ENCODE measurements around the gene CDKAL1.
"Not testable (repeated sequence)": the region's sequence is repeated elsewhere in the genome, so short reads cannot be mapped to it uniquely, and the experiment has no call there.

The CDKAL1 gene

DNA sequence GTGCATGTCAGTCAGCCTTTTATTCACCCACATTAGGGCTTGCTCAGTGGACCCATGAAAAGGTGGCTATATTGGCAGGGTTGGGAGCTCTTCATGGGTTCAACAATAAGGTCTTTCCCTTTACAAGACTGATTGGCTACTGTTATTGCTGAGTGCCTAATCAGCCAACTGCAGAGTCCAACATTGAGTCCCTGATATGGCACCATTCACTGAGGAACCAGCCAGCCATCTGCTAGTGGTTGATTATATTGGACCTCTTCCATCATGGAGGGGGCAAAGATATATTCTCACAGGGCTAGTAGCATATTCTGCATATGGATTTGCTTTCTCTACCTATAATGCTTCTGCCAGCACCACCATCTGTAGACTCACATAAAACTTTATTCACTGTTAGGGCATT, 69.9 kb downstream of the CDKAL1 start:
- Histone ChIP-seq H3K4me3 (replicated peaks; ENCODE audit: low read depth, low read length) (no peak overlapping the region), H3K27me3 (replicated peaks; ENCODE audit: control insufficient read depth, insufficient read depth, low read length) (no peaks in the 10 kb centered on the region), H3K36me3 (ENCODE audit: control insufficient read depth, insufficient read depth, low read length) (no peaks in the 10 kb centered on the region; the same call in 1 of the 2 replicates)
- DNase-seq (ENCODE audit: extremely low read depth, insufficient read length), result no peak
- TF ChIP-seq, protein P1, sequence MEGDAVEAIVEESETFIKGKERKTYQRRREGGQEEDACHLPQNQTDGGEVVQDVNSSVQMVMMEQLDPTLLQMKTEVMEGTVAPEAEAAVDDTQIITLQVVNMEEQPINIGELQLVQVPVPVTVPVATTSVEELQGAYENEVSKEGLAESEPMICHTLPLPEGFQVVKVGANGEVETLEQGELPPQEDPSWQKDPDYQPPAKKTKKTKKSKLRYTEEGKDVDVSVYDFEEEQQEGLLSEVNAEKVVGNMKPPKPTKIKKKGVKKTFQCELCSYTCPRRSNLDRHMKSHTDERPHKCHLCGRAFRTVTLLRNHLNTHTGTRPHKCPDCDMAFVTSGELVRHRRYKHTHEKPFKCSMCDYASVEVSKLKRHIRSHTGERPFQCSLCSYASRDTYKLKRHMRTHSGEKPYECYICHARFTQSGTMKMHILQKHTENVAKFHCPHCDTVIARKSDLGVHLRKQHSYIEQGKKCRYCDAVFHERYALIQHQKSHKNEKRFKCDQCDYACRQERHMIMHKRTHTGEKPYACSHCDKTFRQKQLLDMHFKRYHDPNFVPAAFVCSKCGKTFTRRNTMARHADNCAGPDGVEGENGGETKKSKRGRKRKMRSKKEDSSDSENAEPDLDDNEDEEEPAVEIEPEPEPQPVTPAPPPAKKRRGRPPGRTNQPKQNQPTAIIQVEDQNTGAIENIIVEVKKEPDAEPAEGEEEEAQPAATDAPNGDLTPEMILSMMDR (IDR thresholded peaks at IDR 0.05; ENCODE audit: insufficient read depth, low read length, poor library complexity, severe bottlenecking), result no peak

DNA sequence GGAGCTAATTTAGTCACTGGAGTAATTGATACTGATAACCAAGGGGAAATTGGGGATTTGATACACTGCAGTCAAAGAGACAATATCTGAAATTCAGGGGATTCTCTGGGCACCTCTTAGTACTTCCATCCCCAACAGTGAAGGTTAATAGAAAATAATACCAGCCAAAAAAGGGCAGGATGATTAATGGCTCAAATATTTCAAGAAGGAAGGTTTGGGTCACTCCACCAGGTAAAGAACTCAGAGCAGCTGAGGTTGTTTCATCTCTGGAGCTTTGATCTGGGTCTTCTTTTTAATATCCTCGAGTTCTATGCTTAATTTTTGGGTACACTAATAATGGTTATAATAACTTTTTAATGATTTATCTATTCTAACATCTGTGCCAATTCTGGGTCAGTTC, 70.8 kb downstream of the CDKAL1 start:
- Histone ChIP-seq H3K36me3 (ENCODE audit: control insufficient read depth, insufficient read depth, low read length) (no peaks in the 10 kb centered on the region; the same call in 1 of the 2 replicates), H3K4me3 (replicated peaks; ENCODE audit: low read depth, low read length) (no peak overlapping the region), H3K27me3 (replicated peaks; ENCODE audit: control insufficient read depth, insufficient read depth, low read length) (no peaks in the 10 kb centered on the region)
- no peak for DNase-seq (ENCODE audit: extremely low read depth, insufficient read length)
- TF ChIP-seq, protein P1 (IDR thresholded peaks at IDR 0.05; ENCODE audit: insufficient read depth, low read length, poor library complexity, severe bottlenecking), result no peak

DNA sequence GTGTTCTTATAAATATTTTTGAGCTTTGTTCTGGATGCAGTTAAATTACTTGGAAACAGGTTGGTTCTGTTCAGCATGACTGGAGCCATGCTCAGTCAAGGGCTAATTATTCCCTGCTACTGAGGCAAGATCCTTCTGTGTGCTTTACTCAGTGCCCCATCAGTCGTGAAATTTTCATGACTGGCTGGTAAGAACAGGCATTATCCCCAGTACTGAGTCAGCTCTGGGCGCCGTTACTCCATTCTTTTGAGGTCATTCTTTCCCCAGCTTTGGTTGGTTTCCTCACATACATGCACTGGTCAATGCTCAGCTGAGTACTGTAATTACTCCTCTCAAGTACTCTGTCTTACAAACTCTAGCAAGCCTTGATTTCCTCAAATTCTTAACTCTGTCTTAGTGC, 71.3 kb downstream of the CDKAL1 start:
- Histone ChIP-seq H3K4me3 (replicated peaks; ENCODE audit: low read depth, low read length) (no peak overlapping the region), H3K36me3 (ENCODE audit: control insufficient read depth, insufficient read depth, low read length) (no peaks in the 10 kb centered on the region; the same call in 1 of the 2 replicates), H3K27me3 (replicated peaks; ENCODE audit: control insufficient read depth, insufficient read depth, low read length) (no peaks in the 10 kb centered on the region)
- DNase-seq (ENCODE audit: extremely low read depth, insufficient read length), result no peak
- TF ChIP-seq, protein P1 (IDR thresholded peaks at IDR 0.05; ENCODE audit: insufficient read depth, low read length, poor library complexity, severe bottlenecking), result no peak

DNA sequence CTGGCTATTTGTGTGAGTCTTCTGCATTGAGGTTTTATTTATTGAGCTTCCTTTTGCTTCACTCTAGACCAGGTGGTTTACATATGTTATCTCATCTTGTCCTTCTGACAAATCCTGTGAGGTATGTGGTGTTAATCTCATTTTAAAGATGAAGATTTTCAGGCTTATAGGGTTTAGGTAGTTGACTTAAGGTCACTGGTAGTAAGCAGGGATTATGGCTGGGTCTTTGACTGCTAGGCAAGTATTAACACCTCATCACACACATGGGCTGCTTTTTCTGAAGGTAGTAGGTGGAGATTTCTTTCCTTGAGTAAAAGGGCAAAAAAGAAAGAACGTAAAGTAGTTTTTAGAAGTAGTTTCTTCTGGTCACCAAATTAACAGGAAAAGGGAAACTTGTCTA, 72.6 kb downstream of the CDKAL1 start:
- no peak for DNase-seq (ENCODE audit: extremely low read depth, insufficient read length)

DNA sequence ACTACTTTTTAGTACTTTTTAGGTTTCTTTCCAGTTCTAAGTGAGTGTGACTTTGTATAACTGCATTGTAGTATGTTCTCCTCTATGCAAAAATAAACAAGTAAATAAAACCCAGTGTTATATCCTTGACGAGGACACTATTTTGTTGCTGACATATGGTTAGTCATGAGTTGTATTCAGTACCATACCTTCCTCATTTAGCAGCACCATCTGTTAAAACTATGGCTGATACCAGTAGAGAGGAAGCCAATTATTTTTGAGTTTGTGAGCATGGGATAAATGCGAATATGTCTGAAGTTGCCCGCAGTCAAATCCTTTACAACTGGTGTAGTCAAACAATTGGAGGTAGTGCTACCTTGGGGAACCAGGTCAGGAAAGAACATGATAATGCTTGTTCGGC, 74.1 kb downstream of the CDKAL1 start:
- TF ChIP-seq, protein P1 (IDR thresholded peaks at IDR 0.05; ENCODE audit: insufficient read depth, low read length, poor library complexity, severe bottlenecking), result no peak
- DNase-seq (ENCODE audit: extremely low read depth, insufficient read length), result no peak

More for the DNA sequence above, 72.6 kb downstream of the CDKAL1 start:
- H3K27me3 ChIP-seq (replicated peaks; ENCODE audit: control insufficient read depth, insufficient read depth, low read length), result no peaks in the 10 kb centered on the region
- no peak overlapping the region for H3K4me3 ChIP-seq (replicated peaks; ENCODE audit: low read depth, low read length)
- TF ChIP-seq, protein P1 (IDR thresholded peaks at IDR 0.05; ENCODE audit: insufficient read depth, low read length, poor library complexity, severe bottlenecking), result no peak
- no peaks in the 10 kb centered on the region; the same call in 1 of the 2 replicates for H3K36me3 ChIP-seq (ENCODE audit: control insufficient read depth, insufficient read depth, low read length)

DNA sequence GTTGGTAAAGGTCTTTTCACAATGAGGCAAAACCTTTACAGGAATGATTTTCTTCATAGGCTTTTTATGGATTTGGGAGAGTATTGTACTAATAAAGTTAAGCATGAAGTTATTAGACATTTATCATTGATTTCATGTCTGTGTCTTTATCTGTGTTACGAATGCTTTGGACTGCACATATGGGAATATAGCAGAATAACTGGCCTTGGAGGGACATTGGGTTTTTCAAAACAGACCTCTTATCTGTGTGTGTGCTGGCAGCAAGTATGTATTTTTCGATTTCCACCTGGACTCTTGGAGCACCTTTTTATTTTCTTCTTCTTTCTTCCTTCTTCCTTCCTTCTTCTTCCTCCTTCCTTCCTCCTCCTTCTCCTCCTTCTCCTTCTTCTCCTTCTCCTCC, 74.6 kb downstream of the CDKAL1 start:
- Histone ChIP-seq H3K27me3 (replicated peaks; ENCODE audit: control insufficient read depth, insufficient read depth, low read length) (no peaks in the 10 kb centered on the region), H3K36me3 (ENCODE audit: control insufficient read depth, insufficient read depth, low read length) (no peaks in the 10 kb centered on the region; the same call in 1 of the 2 replicates), H3K4me3 (replicated peaks; ENCODE audit: low read depth, low read length) (no peak overlapping the region)
- TF ChIP-seq, protein P1 (IDR thresholded peaks at IDR 0.05; ENCODE audit: insufficient read depth, low read length, poor library complexity, severe bottlenecking), result no peak
- DNase-seq (ENCODE audit: extremely low read depth, insufficient read length), result no peak

More for the DNA sequence above, 74.1 kb downstream of the CDKAL1 start:
- no peaks in the 10 kb centered on the region for H3K27me3 ChIP-seq (replicated peaks; ENCODE audit: control insufficient read depth, insufficient read depth, low read length)
- no peaks in the 10 kb centered on the region; the same call in 1 of the 2 replicates for H3K36me3 ChIP-seq (ENCODE audit: control insufficient read depth, insufficient read depth, low read length)
- H3K4me3 ChIP-seq (replicated peaks; ENCODE audit: low read depth, low read length), result no peak overlapping the region

DNA sequence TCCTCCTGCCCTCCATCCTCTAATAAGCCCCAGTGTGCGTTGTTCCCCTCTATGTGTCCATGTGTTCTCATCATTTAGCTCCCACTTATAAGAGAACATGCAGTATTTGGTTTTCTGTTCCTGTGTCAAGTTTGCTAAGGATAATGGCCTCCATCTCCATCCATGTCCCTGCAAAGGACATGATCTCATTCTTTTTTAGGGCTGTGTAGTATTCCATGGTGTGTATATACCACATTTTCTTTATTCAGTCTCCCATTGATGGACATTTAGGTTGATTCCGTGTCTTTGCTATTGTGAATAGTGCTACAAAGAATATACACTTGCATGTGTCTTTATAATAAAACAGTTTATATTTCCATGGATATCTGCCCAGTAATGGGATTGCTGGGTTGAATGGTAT, 75.7 kb downstream of the CDKAL1 start:
- not testable (repeated sequence) for H3K36me3 ChIP-seq (ENCODE audit: control insufficient read depth, insufficient read depth, low read length); DNase-seq (ENCODE audit: extremely low read depth, insufficient read length); H3K4me3 ChIP-seq (replicated peaks; ENCODE audit: low read depth, low read length); H3K27me3 ChIP-seq (replicated peaks; ENCODE audit: control insufficient read depth, insufficient read depth, low read length)
